Nephron progenitor cell (in vitro differentiated cells): ENCODE data around the gene KRTAP10-4.
A peak's percentile ranks its signal among the peaks of the same experiment; 100 is the strongest.

Source experiments
- DNase-seq: peaks from one replicate; pipeline ENCODE4 v3.0.0; 2021
- H3K27ac Mint-ChIP-seq: 2 replicates; pipeline ENCODE4 v1.8.0; 2021; ENCODE audit warnings: mild to moderate bottlenecking, moderate library complexity, mixed read lengths
- H3K27me3 Mint-ChIP-seq: 2 replicates; pipeline ENCODE4 v1.8.0; 2021; ENCODE audit warnings: mild to moderate bottlenecking, low read depth, mixed read lengths; ENCODE audit not compliant: poor library complexity
- H3K36me3 Mint-ChIP-seq: 2 replicates; pipeline ENCODE4 v1.8.0; 2021; ENCODE audit warnings: low read depth, mixed read lengths
- H3K4me1 Mint-ChIP-seq: 2 replicates; pipeline ENCODE4 v1.8.0; 2021; ENCODE audit warnings: mixed read lengths
- H3K4me3 Mint-ChIP-seq: 2 replicates; pipeline ENCODE4 v1.8.0; 2021; ENCODE audit warnings: mild to moderate bottlenecking, moderate library complexity, mixed read lengths
- H3K9me3 Mint-ChIP-seq: 2 replicates; pipeline ENCODE4 v1.8.0; 2021; ENCODE audit warnings: mild to moderate bottlenecking, moderate library complexity, mixed read lengths
- CTCF ChIP-seq: fragments of 200-600 bp; sonication (generic); IDR thresholded peaks from 2 replicates; pipeline ENCODE4 v1.5.0; 2021; ENCODE audit warnings: antibody characterized with exemption

KRTAP10-4 gene

DNA sequence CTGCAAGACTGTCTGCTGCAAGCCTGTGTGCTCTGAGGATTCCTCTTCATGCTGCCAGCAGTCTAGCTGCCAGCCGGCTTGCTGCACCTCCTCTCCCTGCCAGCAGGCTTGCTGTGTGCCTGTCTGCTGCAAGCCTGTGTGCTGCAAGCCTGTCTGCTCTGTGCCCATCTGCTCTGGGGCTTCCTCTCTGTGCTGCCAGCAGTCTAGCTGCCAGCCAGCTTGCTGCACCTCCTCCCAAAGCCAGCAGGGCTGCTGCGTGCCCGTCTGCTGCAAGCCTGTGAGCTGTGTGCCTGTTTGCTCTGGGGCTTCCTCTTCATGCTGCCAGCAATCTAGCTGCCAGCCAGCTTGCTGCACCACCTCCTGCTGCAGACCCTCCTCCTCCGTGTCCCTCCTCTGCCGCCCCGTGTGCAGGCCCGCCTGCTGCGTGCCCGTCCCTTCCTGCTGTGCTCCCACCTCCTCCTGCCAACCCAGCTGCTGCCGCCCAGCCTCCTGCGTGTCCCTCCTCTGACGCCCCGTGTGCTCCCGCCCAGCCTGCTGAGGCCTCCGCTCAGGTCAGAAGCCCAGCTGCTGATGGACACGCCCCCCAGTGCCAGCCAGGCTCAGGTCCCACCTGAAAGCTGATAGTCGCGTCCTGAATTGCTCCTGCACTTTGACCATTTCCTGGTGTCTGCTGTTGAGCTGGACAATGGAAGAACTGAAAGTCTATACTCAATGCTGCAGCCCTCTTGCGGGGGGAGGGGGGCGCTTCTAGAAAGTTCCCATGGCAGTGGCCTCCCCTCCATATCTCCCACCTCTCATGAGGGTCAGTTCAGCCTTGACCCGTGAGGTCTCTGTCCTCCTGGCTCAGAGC is 1.2 kb downstream of the KRTAP10-4 start:
- H3K9me3 Mint-ChIP-seq = peaks cover 65% of the 10 kb centered on the region
- H3K27me3 Mint-ChIP-seq = peaks cover 28% of the 10 kb centered on the region
- H3K4me1 Mint-ChIP-seq = peaks cover 14% of the 10 kb centered on the region
- no peak overlapping the region for H3K27ac Mint-ChIP-seq
- no peak for TF ChIP-seq CTCF
- DNase-seq = no peak
- peak overlapping the region; percentile 45 for H3K4me3 Mint-ChIP-seq
- H3K36me3 Mint-ChIP-seq = peaks cover 4% of the 10 kb centered on the region

DNA sequence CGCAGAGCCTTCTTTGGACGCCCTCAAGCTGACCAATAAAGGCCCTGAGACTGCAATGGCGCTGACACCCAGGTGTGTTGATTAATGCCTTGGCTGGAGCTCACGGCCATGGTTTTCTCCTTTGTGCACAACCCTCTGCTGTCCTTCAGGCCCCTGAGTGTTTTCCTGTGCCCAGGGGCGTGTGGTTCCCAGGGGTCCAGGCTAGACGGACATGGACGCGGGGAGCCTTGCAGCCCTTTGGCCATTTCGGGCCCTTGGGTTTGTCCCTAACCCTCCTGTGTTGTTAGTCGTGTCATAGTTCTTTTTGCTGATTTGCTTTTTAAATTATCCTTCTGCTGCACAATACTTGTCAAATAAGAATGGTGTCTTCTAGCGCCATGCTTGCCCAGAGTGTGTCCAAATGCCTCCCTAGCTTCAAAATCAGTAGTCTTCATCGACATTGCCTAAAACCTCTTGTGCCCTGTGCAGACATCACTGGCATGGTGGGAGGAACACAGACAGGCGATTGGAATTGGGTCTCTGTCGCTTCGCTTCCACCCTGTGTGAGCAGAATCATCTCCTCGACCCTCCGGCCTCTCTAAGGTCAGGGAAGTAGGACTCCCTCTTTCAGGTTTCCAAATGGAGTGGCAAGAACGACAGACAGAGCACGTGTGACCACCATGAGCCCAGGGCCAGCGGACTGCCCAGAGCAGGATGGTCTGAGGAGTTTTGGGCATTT is 1.9 kb downstream of the KRTAP10-4 start:
- peaks cover 4% of the 10 kb centered on the region for H3K36me3 Mint-ChIP-seq
- DNase-seq = no peak
- H3K4me1 Mint-ChIP-seq = peaks cover 14% of the 10 kb centered on the region
- peaks cover 70% of the 10 kb centered on the region for H3K9me3 Mint-ChIP-seq
- no peak overlapping the region for H3K27ac Mint-ChIP-seq
- H3K27me3 Mint-ChIP-seq = peaks cover 26% of the 10 kb centered on the region
- TF ChIP-seq CTCF = no peak
- no peak overlapping the region for H3K4me3 Mint-ChIP-seq

GRCh38 chr21:44576025-44576420 is 2.5 kb downstream of the KRTAP10-4 start:
- Mint-ChIP-seq H3K9me3 (peaks cover 70% of the 10 kb centered on the region), H3K4me1 (peaks cover 14% of the 10 kb centered on the region), H3K27me3 (peaks cover 23% of the 10 kb centered on the region), H3K27ac (no peak overlapping the region), H3K36me3 (peaks cover 4% of the 10 kb centered on the region), H3K4me3 (no peak overlapping the region)
- TF ChIP-seq CTCF = no peak
- no peak for DNase-seq

DNA sequence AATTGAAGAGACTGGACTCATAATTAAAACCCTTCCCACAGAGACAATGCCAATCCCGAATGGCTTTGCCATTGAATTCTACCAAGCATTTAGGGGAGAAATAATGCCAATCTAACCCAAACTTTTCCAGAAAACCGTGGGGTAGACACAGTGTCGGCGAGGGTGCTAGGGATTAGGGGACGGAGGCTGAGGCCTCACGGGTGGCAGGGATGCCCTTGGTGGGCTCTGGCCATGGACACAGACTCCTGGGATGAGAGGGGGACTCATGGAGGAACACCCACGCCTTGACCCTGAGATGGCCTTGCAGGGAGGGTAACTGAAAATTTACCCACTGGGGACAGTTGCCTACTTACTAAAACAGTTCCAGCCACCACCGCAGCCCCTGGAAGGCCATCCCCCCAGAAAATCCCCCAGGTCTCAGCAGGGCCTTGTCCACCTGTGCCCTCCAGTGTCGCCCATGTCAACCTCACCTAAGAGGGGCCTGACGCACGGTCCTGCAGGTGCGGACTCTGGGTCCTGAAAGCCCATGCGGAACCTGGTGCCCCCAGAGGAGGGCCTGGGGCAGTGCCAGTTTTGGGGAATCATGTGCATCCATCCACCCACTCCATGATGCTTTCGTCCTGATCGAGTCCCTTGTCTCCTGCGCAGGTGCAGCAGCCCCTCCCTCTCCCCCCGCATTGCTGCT is 5.0 kb downstream of the KRTAP10-4 start:
- Mint-ChIP-seq H3K36me3 (peaks cover 8% of the 10 kb centered on the region), H3K9me3 (peaks cover 70% of the 10 kb centered on the region), H3K27me3 (peaks cover 13% of the 10 kb centered on the region), H3K4me1 (peaks cover 22% of the 10 kb centered on the region), H3K4me3 (no peak overlapping the region), H3K27ac (no peak overlapping the region)
- TF ChIP-seq CTCF = no peak
- DNase-seq = no peak

- Mint-ChIP-seq H3K4me3 (no peak overlapping the region), H3K27me3 (peaks cover 13% of the 10 kb centered on the region), H3K9me3 (peaks cover 70% of the 10 kb centered on the region), H3K27ac (no peak overlapping the region), H3K36me3 (peaks cover 8% of the 10 kb centered on the region), H3K4me1 (peaks cover 23% of the 10 kb centered on the region)
- DNase-seq = no peak
- TF ChIP-seq CTCF = no peak
Observed at GRCh38 chr21:44579056-44579832, 5.7 kb downstream of the KRTAP10-4 start.
